ENCODE data around the gene RNF149.
"Not testable (repeated sequence)": the region's sequence is repeated elsewhere in the genome, so short reads cannot be mapped to it uniquely, and the experiment has no call there.

Gene RNF149

GRCh38 chr2:101330253-101330933, 21.9 kb upstream of the RNF149 start:
- no peak for DNase-seq

GRCh38 chr2:101329026-101329425, 20.5 kb upstream of the RNF149 start:
- no peak for DNase-seq

GRCh38 chr2:101328474-101329007, 20.0 kb upstream of the RNF149 start:
- no peak for DNase-seq

- DNase-seq, result no peak
Observed at GRCh38 chr2:101327863-101328394, 19.4 kb upstream of the RNF149 start.

GRCh38 chr2:101325425-101325824, 16.9 kb upstream of the RNF149 start:
- DNase-seq, result no peak

- DNase-seq, result not testable (repeated sequence)
Observed at GRCh38 chr2:101316568-101316967, 8.1 kb upstream of the RNF149 start.

- DNase-seq, result no peak
Observed at GRCh38 chr2:101311696-101312017, 3.2 kb upstream of the RNF149 start.

GRCh38 chr2:101310834-101311695, 2.6 kb upstream of the RNF149 start:
- DNase-seq, result no peak

- no peak for DNase-seq
Observed at GRCh38 chr2:101310090-101310833, 1.8 kb upstream of the RNF149 start.

- peak; percentile 62 for DNase-seq
Observed at GRCh38 chr2:101307950-101308431, 510 bp downstream of the RNF149 start.

GRCh38 chr2:101307503-101307902, 998 bp downstream of the RNF149 start:
- no peak for DNase-seq

- DNase-seq, result no peak
Observed at GRCh38 chr2:101306410-101306809, 2.1 kb downstream of the RNF149 start.

GRCh38 chr2:101305492-101306078, 2.9 kb downstream of the RNF149 start:
- peak; percentile 77 for DNase-seq

GRCh38 chr2:101305035-101305434, 3.5 kb downstream of the RNF149 start:
- DNase-seq, result no peak

- no peak for DNase-seq
Observed at GRCh38 chr2:101303688-101304087, 4.8 kb downstream of the RNF149 start.

GRCh38 chr2:101302016-101302415, 6.5 kb downstream of the RNF149 start:
- DNase-seq, result no peak

- no peak for DNase-seq
Observed at GRCh38 chr2:101300836-101301235, 7.7 kb downstream of the RNF149 start.

GRCh38 chr2:101300164-101300563, 8.3 kb downstream of the RNF149 start:
- DNase-seq, result no peak

- DNase-seq, result no peak
Observed at GRCh38 chr2:101299604-101300003, 8.9 kb downstream of the RNF149 start.

GRCh38 chr2:101297383-101297782, 11.1 kb downstream of the RNF149 start:
- no peak for DNase-seq

GRCh38 chr2:101296371-101296770, 12.1 kb downstream of the RNF149 start:
- DNase-seq, result no peak

GRCh38 chr2:101295895-101296294, 12.6 kb downstream of the RNF149 start:
- DNase-seq, result no peak

- DNase-seq, result no peak
Observed at GRCh38 chr2:101294861-101295260, 13.6 kb downstream of the RNF149 start.

Data from NCI-H82 (cell line).